ACC112 (cell line): ENCODE results near the gene BMP6.

Experiments
- H2AFZ ChIP-seq: fragments of 200-600 bp; sonication (generic); one replicate; pipeline ENCODE4 v1.6.0; 2017; ENCODE audit warnings: antibody characterized with exemption, low read length; ENCODE audit not compliant: unreplicated experiment
- H3K27ac ChIP-seq: fragments of 200-600 bp; sonication (generic); 2 replicates; pipeline ENCODE4 v1.5.1; 2014; ENCODE audit warnings: low read depth, mild to moderate bottlenecking, antibody characterized with exemption, low read length, moderate library complexity
- H3K27me3 ChIP-seq: fragments of 200-600 bp; sonication (generic); 2 replicates; pipeline ENCODE4 v1.6.1; 2014; ENCODE audit warnings: mild to moderate bottlenecking, antibody characterized with exemption, low read length, moderate library complexity, mixed read lengths; ENCODE audit not compliant: insufficient read depth
- H3K36me3 ChIP-seq: fragments of 200-600 bp; sonication (generic); 2 replicates; pipeline ENCODE4 v1.6.1; 2016; ENCODE audit warnings: mild to moderate bottlenecking, antibody characterized with exemption, low read length, moderate library complexity, mixed read lengths; ENCODE audit not compliant: insufficient read depth
- H3K4me1 ChIP-seq: fragments of 200-600 bp; sonication (generic); one replicate; pipeline ENCODE4 v1.6.1; 2016; ENCODE audit warnings: low read length, mixed read lengths; ENCODE audit not compliant: insufficient read depth, unreplicated experiment, control insufficient read depth
- H3K4me3 ChIP-seq: fragments of 200-600 bp; sonication (generic); 2 replicates; pipeline ENCODE4 v1.5.1; 2014; ENCODE audit warnings: mild to moderate bottlenecking, low read depth, low read length
- H3K79me2 ChIP-seq: fragments of 200-600 bp; sonication (generic); one replicate; pipeline ENCODE4 v1.6.0; 2016; ENCODE audit warnings: low read length; ENCODE audit not compliant: control insufficient read depth, unreplicated experiment, insufficient read depth

Gene BMP6

GRCh38 chr6:7730001-7730783 is 4.3 kb downstream of the BMP6 start:
- Histone ChIP-seq H3K4me1 (peaks cover 37% of the 10 kb centered on the region), H3K4me3 (peak overlapping the region; percentile 30), H2AFZ (no peak overlapping the region), H3K27me3 (peaks cover 11% of the 10 kb centered on the region), H3K36me3 (no peaks in the 10 kb centered on the region), H3K79me2 (no peaks in the 10 kb centered on the region), H3K27ac (peak overlapping the region; percentile 72)

GRCh38 chr6:7730784-7731227 is 4.9 kb downstream of the BMP6 start:
- H2AFZ ChIP-seq: no peak overlapping the region
- H3K4me3 ChIP-seq: peak overlapping the region; percentile 30
- peaks cover 6% of the 10 kb centered on the region; the same call in 1 of the 2 replicates for H3K27me3 ChIP-seq
- H3K79me2 ChIP-seq: no peaks in the 10 kb centered on the region
- H3K4me1 ChIP-seq: peaks cover 37% of the 10 kb centered on the region
- H3K27ac ChIP-seq: peak overlapping the region; percentile 72
- H3K36me3 ChIP-seq: no peaks in the 10 kb centered on the region

- H2AFZ ChIP-seq: no peak overlapping the region
- peaks cover 37% of the 10 kb centered on the region for H3K4me1 ChIP-seq
- H3K4me3 ChIP-seq: peak overlapping the region; percentile 30
- no peaks in the 10 kb centered on the region for H3K36me3 ChIP-seq
- H3K27me3 ChIP-seq: peaks cover 6% of the 10 kb centered on the region; the same call in 1 of the 2 replicates
- peak overlapping the region; percentile 72 for H3K27ac ChIP-seq
- H3K79me2 ChIP-seq: no peaks in the 10 kb centered on the region
These were observed 5.4 kb downstream of the BMP6 start for GRCh38 chr6:7731294-7731693.

- H3K36me3 ChIP-seq: no peaks in the 10 kb centered on the region
- H3K4me3 ChIP-seq: no peak overlapping the region
- peak overlapping the region; percentile 77 for H2AFZ ChIP-seq
- no peaks in the 10 kb centered on the region for H3K79me2 ChIP-seq
- peaks cover 3% of the 10 kb centered on the region; the same call in 1 of the 2 replicates for H3K27me3 ChIP-seq
- peak overlapping the region; percentile 7 for H3K27ac ChIP-seq
- peaks cover 37% of the 10 kb centered on the region for H3K4me1 ChIP-seq
These were observed 6.3 kb downstream of the BMP6 start for GRCh38 chr6:7732228-7732627.

- H2AFZ ChIP-seq: no peak overlapping the region
- no peaks in the 10 kb centered on the region for H3K79me2 ChIP-seq
- H3K27me3 ChIP-seq: 0 out of 2 replicates have a peak, but pooled peaks cover under 1% of the 10 kb centered on the region
- peaks cover 28% of the 10 kb centered on the region for H3K4me1 ChIP-seq
- no peaks in the 10 kb centered on the region for H3K36me3 ChIP-seq
- H3K4me3 ChIP-seq: no peak overlapping the region
- H3K27ac ChIP-seq: no peak overlapping the region
These were observed 8.9 kb downstream of the BMP6 start for GRCh38 chr6:7734707-7735383.

- H3K36me3 ChIP-seq: no peaks in the 10 kb centered on the region
- no peak overlapping the region for H3K27ac ChIP-seq
- 0 out of 2 replicates have a peak, but pooled peaks cover 3% of the 10 kb centered on the region for H3K27me3 ChIP-seq
- H3K79me2 ChIP-seq: no peaks in the 10 kb centered on the region
- H3K4me3 ChIP-seq: no peak overlapping the region
- no peak overlapping the region for H2AFZ ChIP-seq
- peaks cover 6% of the 10 kb centered on the region for H3K4me1 ChIP-seq
These were observed 11.2 kb downstream of the BMP6 start for GRCh38 chr6:7737106-7737505.

GRCh38 chr6:7737867-7738266 is 12.0 kb downstream of the BMP6 start:
- no peak overlapping the region for H3K27ac ChIP-seq
- H3K36me3 ChIP-seq: no peaks in the 10 kb centered on the region
- peaks cover 3% of the 10 kb centered on the region; the same call in 1 of the 2 replicates for H3K27me3 ChIP-seq
- no peaks in the 10 kb centered on the region for H3K4me1 ChIP-seq
- H3K79me2 ChIP-seq: no peaks in the 10 kb centered on the region
- H3K4me3 ChIP-seq: no peak overlapping the region
- H2AFZ ChIP-seq: no peak overlapping the region

- H3K27ac ChIP-seq: no peak overlapping the region
- no peaks in the 10 kb centered on the region for H3K79me2 ChIP-seq
- no peak overlapping the region for H2AFZ ChIP-seq
These were observed 16.4 kb downstream of the BMP6 start for GRCh38 chr6:7742223-7742785.

GRCh38 chr6:7745942-7746341 is 20.0 kb downstream of the BMP6 start:
- Histone ChIP-seq H3K27me3 (no peaks in the 10 kb centered on the region; the same call in 1 of the 2 replicates), H3K36me3 (no peaks in the 10 kb centered on the region), H3K79me2 (no peaks in the 10 kb centered on the region), H2AFZ (no peak overlapping the region), H3K4me1 (no peaks in the 10 kb centered on the region), H3K27ac (no peak overlapping the region), H3K4me3 (no peak overlapping the region)

More at GRCh38 chr6:7742223-7742785, 16.4 kb downstream of the BMP6 start:
- H3K27me3 ChIP-seq: peaks cover 3% of the 10 kb centered on the region; the same call in 1 of the 2 replicates
- no peaks in the 10 kb centered on the region for H3K36me3 ChIP-seq
- no peak overlapping the region for H3K4me3 ChIP-seq
- H3K4me1 ChIP-seq: no peaks in the 10 kb centered on the region

- H3K4me1 ChIP-seq: no peaks in the 10 kb centered on the region
- H2AFZ ChIP-seq: no peak overlapping the region
- H3K27ac ChIP-seq: no peak overlapping the region
- H3K36me3 ChIP-seq: no peaks in the 10 kb centered on the region
- H3K4me3 ChIP-seq: no peak overlapping the region
- no peaks in the 10 kb centered on the region; the same call in 1 of the 2 replicates for H3K27me3 ChIP-seq
- no peaks in the 10 kb centered on the region for H3K79me2 ChIP-seq
These were observed 21.1 kb downstream of the BMP6 start for GRCh38 chr6:7747016-7747415.
